Stimulated activated CD8-positive, alpha-beta memory T cell treated with anti-CD3 and anti-CD28 coated beads, Interleukin-7, amount 100 ng/mL, for 1 hour (primary cell): ENCODE results near the gene PIGR.

ENCODE experiments used
- DNase-seq, 2 donors: peaks; one replicate each; pipeline ENCODE4 v3.0.0-alpha.2; 2020; ENCODE audit warnings: low read depth in 2 of 2

Gene PIGR

DNA sequence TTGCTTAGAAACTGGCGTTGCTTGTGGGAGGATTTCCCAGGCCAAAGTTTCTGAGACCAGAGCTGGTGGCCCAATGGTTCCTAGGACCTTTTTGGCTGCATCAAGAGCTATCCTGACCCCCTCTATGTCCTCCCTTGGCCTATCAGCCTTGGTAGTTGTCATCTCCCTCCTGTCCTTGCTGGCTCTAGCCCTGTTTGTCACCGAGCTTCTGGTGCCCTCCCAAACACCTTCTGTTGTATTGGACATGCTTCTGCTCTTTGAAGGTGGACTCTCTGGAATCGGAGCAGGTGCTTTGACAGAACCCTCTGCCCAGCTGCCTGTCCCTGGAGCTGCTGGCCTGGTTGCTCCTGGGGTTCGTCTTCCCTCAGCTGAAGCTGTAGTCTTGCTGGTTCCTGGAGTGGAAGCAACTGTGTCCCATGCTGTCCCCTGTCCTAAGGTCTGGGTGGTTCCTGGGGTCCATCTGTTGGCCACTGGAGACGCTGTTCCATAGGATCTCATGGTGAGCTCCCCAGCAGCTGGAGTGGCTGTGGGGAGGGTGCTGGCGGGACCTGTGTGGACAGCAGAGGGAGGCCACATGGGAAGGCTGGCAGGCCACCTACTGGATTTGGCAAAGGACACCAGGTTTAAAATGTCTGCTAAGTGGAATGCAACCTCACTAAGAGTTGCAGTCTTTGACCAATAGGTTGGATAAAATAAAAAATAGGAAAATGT, 14.6 kb upstream of the PIGR start:
- DNase-seq: no peak

DNA sequence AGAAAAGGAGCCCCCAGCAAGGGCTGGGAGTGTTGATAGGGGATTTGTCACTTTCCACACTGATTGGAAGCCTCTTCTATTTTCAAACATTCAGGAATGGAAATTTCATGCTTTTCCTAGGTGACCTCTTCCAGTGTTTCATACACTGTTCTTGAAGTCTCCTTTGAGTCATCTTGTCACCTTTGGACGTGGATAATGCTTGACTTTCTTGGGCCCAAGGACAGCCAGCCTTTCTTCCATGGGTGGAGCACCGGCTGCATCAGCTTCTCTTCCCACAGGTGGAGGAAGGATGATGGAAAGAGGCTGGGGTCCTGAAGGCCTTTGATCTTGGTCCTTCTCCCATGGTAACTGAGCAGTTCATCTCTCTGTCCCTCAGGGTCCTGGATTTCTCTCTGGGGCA, 11.9 kb upstream of the PIGR start:
- DNase-seq: no peak

DNA sequence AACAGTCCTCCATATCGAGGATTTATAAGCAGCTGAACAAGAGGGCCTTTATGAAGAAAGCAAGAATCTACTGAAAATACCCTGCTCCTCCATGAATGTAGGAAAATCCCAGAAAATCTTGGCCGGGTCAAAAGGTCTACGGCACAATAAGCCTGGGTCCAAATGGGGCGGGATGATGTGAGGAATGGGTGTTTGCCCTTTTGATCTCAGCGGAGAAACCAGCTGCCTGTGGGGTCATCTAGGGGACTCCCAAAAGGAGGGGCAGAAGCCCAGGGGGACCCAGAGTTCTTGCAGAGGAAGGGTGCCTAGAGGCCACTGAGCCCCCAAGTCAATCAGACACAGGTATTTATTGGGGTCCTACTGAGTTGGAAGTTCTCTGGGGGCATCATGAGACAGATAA, 11.4 kb upstream of the PIGR start:
- no peak for DNase-seq

DNA sequence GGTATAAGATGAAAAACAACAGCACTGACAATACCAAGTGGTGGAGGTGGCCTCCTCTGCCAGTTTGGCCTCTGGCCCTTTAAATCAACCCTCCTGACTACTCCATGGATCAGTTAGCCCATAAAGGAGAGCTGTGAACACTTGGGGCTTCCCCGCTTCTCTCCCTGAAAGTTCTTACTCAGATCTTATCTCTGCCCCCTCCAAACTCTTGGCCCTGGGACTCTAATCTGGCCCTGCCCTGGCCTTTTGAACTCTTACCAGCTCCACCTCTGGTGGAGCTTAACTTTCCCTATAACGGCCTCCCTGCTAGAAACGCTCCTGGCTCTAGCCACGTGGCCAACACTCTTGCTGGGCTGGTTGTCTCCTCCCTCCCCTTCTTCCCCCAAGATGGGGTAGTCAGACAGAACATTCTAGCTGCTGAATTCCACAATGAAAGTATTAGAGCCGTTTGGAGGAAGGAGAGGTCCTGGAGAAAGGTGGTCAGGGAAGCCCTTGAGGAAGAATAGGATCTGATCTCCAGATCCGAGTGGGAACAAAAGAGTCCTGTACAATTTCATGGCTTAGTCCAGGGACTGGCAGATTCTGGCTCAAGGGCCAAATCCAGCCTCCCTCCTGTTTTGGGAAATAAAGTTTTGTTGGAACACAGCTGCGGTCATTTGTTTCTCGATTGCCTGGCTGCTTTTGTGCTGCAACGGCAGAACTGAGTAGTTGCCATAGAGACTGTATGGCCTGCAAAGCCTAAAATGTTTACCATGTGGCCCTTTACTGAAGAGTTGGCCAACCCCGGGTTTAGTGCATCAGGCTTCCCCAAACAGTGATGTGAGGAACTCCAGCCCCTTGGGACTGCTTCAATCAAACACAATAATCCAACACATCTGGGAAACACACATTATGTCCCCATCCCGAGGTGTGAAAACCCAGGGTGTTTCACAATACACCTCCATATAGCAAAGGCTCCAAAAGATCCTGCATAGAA, 9.5 kb upstream of the PIGR start:
- DNase-seq: no peak

DNA sequence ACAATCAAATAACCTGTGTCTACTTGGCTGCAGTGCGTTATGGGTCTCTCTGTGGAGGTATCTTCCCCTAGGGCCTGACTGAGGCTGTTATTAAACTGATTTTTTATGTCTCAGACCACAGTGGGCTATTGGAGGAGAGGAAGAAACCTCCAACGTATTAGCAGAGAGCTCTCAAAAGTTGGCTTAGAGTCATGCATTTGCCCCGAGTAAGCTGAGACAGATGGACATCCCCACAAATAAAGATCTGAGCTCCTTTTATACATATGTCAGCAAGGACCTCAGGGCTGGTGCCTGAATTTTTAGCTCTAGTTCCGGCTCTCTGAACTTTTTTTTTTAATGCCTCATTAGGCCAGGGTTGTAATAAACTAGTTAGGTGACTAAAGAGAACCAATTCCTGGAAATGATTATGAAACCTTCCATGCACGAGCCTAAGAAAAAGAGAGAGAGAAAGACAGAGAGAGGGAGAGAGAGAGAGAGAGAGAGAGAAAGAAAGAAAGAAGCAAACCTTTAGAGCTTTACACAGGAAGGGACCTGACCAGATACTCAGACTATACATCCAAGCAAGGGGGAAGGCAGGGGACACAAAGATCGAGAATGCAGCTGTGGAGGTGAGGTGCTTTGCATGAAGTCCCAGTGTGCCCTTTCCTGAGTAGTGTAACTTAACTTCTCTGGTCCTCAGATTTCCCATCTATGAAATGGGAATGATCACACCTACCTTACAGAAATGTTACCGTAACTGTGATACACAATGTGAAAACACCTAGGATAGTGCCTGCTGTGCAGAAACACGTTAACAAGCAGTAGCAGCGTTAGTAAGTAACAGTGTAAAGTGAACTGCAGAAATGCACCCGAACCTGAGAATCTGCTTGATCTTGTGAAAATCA, 8.4 kb upstream of the PIGR start:
- DNase-seq: no peak

DNA sequence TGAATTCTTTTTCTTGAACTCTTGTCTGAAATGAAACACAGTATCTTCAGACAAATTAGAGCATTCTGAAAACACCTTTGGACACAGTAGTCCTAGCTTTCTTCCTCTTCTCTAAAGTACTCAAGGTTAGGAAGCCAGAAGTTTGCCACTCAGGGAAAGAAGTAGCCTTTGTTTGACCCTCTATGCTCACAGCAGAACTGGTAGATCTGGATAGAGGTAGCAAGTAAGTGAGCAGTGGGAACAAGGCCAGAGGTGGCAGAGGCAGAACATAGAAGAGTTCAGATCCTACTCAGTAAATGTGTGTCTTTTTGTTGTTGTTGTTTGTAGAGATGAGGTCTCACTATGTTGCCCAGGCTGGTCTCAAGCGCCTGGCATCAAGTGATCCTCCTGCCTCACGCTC, 7.4 kb upstream of the PIGR start:
- no peak for DNase-seq

DNA sequence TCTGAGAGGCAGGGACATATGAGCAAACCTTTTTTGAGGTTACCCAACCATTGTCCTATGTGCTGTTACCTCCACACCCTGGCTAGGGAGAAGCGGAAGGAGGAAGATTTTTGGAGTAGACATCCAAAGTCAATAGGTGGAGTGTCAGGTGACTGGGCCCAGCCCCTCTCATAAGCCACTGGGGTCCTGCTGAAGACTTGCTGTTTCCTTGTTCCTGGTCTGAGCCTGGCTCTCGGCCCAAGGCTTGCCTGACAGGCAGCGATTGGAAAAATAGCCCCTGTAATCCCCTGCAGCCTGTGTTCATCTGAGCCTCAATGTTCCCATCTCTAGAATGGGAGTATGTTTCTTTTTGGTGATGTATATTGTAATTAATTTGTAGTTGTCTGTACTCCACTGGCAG, 6.9 kb upstream of the PIGR start:
- no peak for DNase-seq

DNA sequence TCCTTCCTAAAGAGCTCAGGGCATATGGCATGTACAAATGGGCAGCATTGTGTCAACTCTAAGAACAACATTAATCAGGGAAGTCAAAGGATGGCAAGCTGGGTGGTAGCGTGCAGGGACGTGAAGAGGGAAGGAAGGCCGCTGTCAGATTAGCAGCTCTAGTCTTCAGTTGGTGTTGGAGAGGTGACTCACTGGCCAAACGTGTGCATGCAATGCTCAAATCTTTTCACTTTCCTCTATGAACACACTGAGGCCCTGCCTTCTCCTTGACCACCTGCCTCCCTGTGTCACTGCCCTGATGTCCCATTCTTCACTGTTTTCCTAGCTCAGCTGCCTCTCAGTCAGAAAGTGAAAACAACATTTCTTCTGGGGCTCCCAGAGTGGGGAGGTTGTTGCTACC, 5.9 kb upstream of the PIGR start:
- no peak for DNase-seq

DNA sequence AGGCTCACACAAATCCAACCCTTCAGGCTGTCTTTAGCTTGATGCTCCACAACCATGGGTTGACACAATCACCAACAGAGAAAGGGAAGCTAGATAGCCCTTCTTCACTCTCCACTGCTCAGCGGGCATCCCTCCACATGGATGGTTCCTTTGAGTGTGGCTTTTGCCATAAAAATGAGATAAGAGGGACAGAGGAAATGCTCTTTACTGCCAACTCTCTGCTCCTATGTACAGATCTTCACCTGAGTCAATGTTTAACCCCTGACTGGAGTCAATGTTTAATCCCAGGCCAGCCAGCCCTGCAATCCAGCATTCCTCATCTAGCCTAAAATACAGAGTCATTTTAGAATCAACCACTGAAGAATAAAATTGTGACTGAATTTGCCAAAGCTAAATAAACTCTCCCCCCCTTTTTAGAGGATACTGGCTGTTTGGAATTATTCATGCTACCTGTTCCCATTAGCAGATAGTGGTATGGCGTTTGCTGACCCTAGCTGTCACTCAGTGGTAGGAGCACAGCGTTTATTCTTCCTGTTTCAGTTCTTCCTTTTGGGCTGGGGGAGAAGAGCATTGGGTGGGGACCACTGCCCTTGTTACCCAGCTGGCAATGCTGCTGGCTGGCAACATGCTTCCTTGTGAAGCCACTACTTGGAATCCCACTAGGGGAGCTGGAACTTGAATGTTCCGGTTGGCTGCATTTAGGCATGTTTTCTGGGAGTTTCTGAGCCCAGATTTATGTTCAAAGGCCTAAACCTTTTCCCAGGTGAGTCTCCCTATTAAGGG, 5.2 kb upstream of the PIGR start:
- DNase-seq: no peak

DNA sequence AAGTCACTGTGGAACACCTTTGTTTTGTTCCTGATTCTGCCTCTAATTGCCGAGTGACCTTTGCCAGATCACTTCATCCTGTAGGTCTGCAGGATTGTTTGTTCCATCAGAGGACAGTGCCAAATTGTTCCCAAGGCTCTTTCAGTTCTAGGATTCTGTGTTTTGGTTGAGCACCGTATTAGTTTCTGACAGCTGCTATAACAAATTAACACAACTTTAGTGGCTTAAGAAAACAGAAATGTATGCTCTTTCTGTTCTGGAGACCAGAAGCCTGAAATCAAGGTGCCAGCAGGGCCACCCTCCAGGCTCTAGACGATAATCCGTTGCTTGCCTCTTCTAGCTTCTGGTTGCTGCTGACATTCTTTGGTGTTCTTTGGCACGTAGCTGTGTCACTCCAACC, 3.4 kb upstream of the PIGR start:
- DNase-seq: no peak

DNA sequence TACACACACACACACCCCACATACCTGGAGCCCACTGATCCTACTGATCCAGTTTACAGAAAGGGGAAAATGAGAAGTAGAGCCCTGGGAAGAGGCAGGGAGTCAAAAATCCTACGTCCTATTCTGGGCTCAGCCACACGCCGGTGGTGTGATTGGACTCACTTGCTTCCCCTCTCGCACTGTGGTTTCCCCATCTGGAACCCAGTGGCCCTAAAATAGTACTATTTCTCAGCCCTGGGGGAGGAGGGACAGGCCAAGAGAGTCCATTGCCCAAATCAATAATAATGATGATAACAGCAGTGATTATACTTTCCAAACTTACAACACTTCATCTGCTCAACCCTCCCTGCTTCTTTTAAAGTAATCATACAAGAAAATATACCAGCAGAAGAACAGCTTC, 2.9 kb upstream of the PIGR start:
- DNase-seq: no peak

DNA sequence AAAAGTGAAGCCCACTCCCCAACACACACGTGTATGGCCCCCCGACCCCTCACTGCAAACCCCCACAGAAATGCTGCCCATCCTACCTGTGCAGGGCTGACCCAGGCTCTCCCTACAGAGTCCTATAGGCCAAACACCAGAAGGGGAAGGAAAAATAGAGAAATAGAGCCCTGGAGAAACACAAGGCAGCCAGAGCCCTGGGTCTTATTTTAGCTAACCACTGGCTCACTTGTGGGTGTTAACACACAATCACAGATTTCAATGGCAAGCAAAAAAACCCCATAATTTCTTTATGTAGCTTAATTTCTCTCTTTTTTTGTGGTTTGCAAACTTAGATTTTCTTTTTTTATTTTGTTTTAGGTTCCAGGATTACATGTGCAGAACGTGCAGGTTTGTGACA, 989 bp upstream of the PIGR start:
- DNase-seq: no peak

DNA sequence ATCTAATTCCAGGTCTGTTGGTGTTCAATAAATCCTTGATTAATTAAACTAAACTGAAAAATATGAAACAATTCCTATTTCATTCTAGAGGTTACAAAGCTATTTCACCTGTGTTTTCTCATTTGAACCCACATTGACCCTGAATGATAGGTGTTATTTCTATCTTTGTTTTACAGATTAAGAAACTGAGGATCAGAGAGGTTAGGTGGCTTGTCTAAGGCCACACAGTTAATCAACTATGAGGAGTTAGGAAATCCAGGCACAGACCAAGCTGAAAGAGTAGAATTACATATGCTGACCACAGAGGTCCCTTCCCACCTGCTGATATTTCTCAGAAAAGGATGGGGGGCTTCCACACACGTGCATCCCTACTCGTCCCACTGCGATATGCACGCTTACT, 487 bp downstream of the PIGR start:
- no peak for DNase-seq

DNA sequence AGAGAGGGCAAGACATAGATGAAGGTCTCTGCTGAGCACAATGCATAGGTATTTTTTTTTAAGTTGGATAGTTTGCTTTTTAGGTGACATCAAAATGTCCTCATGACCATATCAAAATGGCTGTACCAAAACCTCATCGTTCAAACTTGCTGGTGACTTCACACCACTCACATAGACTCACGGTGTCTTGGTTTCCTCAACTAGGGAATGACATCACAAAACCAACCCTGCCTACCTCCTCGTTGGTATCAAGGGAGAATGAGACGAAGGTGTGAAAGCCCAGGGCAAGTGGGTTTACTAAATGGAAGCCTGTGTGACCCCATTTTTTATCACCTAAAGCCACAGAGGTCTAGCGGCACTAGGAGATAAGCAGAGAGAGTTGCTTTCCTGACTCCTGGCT, 1.6 kb downstream of the PIGR start:
- no peak for DNase-seq

DNA sequence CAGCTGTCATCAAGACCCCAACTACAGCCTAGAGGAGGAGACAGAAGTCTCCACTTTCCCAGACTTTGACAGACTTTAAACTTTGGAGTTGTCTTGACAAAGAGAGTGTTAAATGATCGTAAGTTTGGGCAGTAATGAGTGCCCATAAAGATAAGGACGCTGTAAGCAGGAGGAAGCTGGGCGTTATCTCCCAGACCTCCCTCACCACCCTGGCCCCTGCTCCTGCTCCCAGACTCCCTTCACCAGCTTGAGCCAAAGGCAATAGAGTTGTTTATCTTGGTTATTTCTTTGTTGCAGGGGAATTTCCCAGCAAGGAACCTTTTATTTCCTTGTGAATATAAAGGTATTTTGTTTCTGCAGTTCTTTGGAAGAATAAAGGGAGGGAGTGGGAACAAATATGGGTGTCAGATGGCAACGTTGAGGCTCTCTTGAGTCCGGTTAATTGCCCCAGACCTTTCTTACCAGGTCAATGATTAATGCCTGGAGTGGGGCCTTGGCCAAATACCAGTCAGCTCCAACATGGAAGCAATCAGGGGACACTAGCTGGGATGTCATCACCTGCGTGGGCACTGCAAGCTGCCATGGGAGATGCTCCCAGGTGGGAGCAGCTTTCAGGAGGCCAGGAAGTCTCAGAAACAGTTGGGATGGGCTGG, 4.4 kb downstream of the PIGR start:
- DNase-seq: no peak

DNA sequence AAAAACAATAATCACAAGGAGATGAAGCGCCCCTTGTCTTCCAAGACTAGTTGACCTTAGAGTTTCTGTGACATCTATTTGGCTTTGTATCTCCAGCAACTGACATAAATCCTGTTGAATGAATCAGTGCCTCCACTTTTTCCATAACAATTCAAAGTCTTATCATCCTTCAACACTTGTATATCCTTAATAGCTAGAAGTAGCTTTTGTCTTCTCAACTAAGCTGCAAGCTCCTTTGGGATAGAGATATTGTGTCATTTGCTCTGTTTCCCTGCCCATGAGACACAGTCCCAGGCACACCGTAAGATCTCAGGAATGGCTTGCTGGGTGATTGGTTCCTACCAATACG, 5.7 kb downstream of the PIGR start:
- DNase-seq: no peak

DNA sequence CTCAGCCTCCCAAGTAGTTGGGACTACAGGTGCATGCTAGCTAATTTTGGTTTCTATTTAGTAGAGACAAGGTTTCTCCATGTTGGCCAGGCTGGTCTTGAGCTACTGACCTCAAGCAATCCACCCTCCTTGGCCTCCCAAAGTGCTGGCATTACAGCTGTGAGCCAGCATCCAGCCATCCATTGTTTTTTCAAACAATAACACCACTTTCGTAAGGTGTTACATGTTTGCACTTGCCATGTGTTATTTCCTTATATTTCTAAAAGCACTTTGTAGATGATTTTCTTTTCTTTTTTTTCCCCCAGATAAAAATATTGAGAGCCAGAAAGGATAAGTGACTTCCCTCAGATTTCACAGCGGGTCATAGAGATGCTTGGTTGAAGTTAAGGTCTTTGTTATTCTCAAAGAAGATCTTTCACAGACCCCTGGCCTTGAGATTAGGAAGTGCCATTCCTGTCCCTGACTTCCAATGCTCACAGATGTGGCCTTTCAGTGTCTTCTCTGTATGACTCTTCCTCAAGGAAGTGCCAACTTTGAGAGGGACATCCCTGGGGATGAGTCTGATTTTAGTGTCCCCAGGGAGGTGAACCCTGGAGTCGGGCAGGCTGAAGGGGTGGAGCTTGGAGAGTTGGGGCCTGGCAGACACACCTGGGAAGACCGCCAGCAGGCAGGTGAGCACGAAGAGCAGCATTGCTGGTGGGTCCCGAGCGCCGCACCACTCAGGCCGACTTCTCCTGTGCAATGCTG, 6.3 kb downstream of the PIGR start:
- DNase-seq: no peak

DNA sequence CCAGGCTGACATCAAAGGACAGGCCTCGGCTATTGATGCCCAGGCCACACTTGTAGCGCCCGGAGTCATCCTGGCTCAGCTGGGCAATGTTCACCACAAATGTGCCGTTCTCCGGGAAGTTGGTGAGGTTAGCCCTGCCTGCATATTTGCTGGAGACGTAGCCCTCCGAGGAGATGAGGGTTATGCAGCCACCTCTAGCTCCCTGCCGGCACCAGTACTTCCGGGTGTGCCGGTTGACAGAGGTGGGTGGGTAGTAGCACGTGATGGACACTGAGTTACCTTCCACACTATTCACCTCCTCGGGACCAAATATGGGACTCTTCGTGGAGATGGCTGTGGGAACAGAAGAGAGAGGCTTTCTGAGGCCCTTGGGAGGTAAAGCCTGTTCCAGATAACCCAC, 7.1 kb downstream of the PIGR start:
- DNase-seq: no peak

DNA sequence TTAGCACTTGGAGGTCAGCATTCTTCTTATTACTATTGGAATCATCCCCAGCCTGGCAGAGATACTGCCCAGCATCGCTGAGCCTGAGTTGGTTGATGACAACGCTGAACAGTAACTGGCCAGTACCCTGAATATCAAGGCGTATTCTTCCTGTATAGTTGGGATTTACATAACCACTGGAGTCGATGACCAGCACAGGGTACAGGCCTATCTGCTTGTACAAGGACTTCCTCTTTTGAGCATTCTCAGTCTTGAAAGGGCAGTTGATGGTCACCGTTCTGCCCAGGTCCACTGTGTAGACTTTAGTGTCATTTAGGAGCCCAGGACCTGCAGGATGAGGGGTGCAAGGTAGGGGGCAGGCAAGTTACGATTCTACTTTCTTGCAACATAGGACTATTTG, 8.8 kb downstream of the PIGR start:
- DNase-seq: no peak

DNA sequence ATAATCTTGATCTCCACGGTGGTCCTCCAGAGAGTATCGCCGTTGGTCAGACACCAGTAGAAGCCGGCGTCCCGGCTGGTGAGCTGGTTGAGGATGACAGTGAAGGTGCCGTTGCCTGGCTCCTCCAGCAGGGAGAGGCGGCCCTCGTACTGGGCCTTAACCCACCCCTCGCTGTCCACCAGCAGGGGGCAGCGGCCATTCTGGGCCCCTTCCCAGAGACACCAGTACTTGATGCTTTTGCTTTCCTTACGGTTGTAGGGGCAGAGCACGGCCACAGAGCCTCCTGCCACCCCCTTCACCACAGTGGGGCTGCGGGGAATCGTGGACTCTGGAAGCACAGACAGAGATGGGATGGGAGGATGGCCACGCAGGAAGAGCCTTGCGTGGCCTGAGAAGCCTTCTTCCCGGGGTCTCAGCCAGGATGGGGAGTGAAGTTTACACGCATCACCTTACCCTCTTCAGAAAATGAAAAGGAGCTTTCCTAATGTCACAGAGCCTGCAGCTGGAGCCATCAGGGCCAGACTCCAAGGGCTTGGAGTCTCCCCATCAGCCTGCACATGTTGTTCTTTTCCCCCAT, 10.7 kb downstream of the PIGR start:
- DNase-seq: no peak
